ENCODE measurements around the gene EPB41L1. TPM values are rescaled to one million over a fixed set of nuclear protein-coding genes. Genes with fewer than 3 reads are reported as not detected.

EPB41L1 gene
- total RNA-seq, 3 donors from 2014 or later (not counting 1 experiment from before 2014, with no cell fraction given): 0.21 to 0.29 TPM; not detected in 1

GRCh38 chr20:36145877-36146707 lies 8.4 kb upstream of the EPB41L1 start:
- no peaks in the 10 kb centered on the region for H3K36me3 ChIP-seq (ENCODE audit: control insufficient read depth, insufficient read depth, low read length)
- Mint-ChIP-seq H3K27me3 (ENCODE audit: low read depth in 2 of 2) (peaks cover 12 to 19% of the 10 kb centered on the region in 2 donors), H3K27ac (no peak overlapping the region), H3K36me3 (no peaks in the 10 kb centered on the region), H3K4me3 (no peak overlapping the region), H3K4me1 (peaks cover 0 to 11% of the 10 kb centered on the region in 2 donors), H3K9me3 (no peaks in the 10 kb centered on the region)
- 59% methylated on average over 12 of the region's 12 CpGs for WGBS (ENCODE audit: insufficient coverage)
- H3K27ac ChIP-seq (ENCODE audit: low read length): no peak overlapping the region
- intact Hi-C loops (cut with micrococcal nuclease): no loop called here
- peaks cover 11% of the 10 kb centered on the region for H3K4me1 ChIP-seq (ENCODE audit: control insufficient read depth, insufficient read depth, low read length)
- no peak overlapping the region for H3K4me3 ChIP-seq (ENCODE audit: low read length)
- DNase-seq (no peak), ATAC-seq (no peak)
- TF ChIP-seq CTCF (IDR thresholded peaks at IDR 0.05): no peak
- no peaks in the 10 kb centered on the region for H3K27me3 ChIP-seq (ENCODE audit: control insufficient read depth, insufficient read depth, low read length)
- no peaks in the 10 kb centered on the region for H3K9me3 ChIP-seq (ENCODE audit: control insufficient read depth, insufficient read depth, low read length)

GRCh38 chr20:36147690-36148089 lies 6.8 kb upstream of the EPB41L1 start:
- DNase-seq (no peak), ATAC-seq (no peak)
- Histone ChIP-seq H3K27me3 (ENCODE audit: control insufficient read depth, insufficient read depth, low read length) (no peaks in the 10 kb centered on the region), H3K4me3 (ENCODE audit: low read length) (no peak overlapping the region), H3K36me3 (ENCODE audit: control insufficient read depth, insufficient read depth, low read length) (no peaks in the 10 kb centered on the region), H3K27ac (ENCODE audit: low read length) (no peak overlapping the region), H3K4me1 (ENCODE audit: control insufficient read depth, insufficient read depth, low read length) (peaks cover 6% of the 10 kb centered on the region), H3K9me3 (ENCODE audit: control insufficient read depth, insufficient read depth, low read length) (no peaks in the 10 kb centered on the region)
- no peak overlapping the region for H3K27ac Mint-ChIP-seq
- WGBS (ENCODE audit: insufficient coverage): 95% methylated on average over 3 of the region's 3 CpGs
- TF ChIP-seq CTCF (IDR thresholded peaks at IDR 0.05): no peak
- no peak overlapping the region for H3K4me3 Mint-ChIP-seq
- intact Hi-C loops (cut with micrococcal nuclease): no loop called here
- no peaks in the 10 kb centered on the region for H3K9me3 Mint-ChIP-seq
- H3K27me3 Mint-ChIP-seq (ENCODE audit: low read depth in 2 of 2): peaks cover 12 to 25% of the 10 kb centered on the region in 2 donors
- no peaks in the 10 kb centered on the region for H3K36me3 Mint-ChIP-seq
- H3K4me1 Mint-ChIP-seq: peaks cover 0 to 10% of the 10 kb centered on the region in 2 donors

GRCh38 chr20:36148439-36148838 lies 6.1 kb upstream of the EPB41L1 start:
- DNase-seq: no peak
- peaks cover 0 to 5% of the 10 kb centered on the region in 2 donors for H3K4me1 Mint-ChIP-seq
- no peaks in the 10 kb centered on the region for H3K9me3 Mint-ChIP-seq
- no peaks in the 10 kb centered on the region for H3K4me1 ChIP-seq (ENCODE audit: control insufficient read depth, insufficient read depth, low read length)
- no peaks in the 10 kb centered on the region for H3K36me3 ChIP-seq (ENCODE audit: control insufficient read depth, insufficient read depth, low read length)
- H3K4me3 Mint-ChIP-seq: no peak overlapping the region
- no peak for TF ChIP-seq CTCF (IDR thresholded peaks at IDR 0.05)
- no peak overlapping the region for H3K27ac ChIP-seq (ENCODE audit: low read length)
- intact Hi-C loops (cut with micrococcal nuclease): no loop called here
- no peaks in the 10 kb centered on the region for H3K9me3 ChIP-seq (ENCODE audit: control insufficient read depth, insufficient read depth, low read length)
- H3K36me3 Mint-ChIP-seq: no peaks in the 10 kb centered on the region
- peaks cover 16 to 32% of the 10 kb centered on the region in 2 donors for H3K27me3 Mint-ChIP-seq (ENCODE audit: low read depth in 2 of 2)
- no peak overlapping the region for H3K27ac Mint-ChIP-seq
- WGBS (ENCODE audit: insufficient coverage): 74% methylated on average over 2 of the region's 2 CpGs
- ATAC-seq: no peak
- H3K27me3 ChIP-seq (ENCODE audit: control insufficient read depth, insufficient read depth, low read length): no peaks in the 10 kb centered on the region
- H3K4me3 ChIP-seq (ENCODE audit: low read length): no peak overlapping the region

Data from natural killer cell (primary cell).